GM12873 (cell line): Measurements from ENCODE around the gene SPEN.

ENCODE experiments used
- CTCF ChIP-seq: IDR thresholded peaks from 2 replicates; pipeline ENCODE4 v1.5.1; 2012; ENCODE audit warnings: low read depth, mild to moderate bottlenecking, moderate library complexity, low read length, control low read depth; ENCODE audit not compliant: insufficient read depth; ENCODE audit errors: missing control alignments

Gene SPEN

GRCh38 chr1:15902882-15903281, 55.4 kb downstream of the SPEN start:
- TF ChIP-seq CTCF = no peak

- TF ChIP-seq CTCF = no peak
These were observed 61.1 kb downstream of the SPEN start for GRCh38 chr1:15908597-15908996.

GRCh38 chr1:15911141-15911540, 63.6 kb downstream of the SPEN start:
- TF ChIP-seq CTCF = no peak

GRCh38 chr1:15911927-15912326, 64.4 kb downstream of the SPEN start:
- no peak for TF ChIP-seq CTCF

- no peak for TF ChIP-seq CTCF
These were observed 68.5 kb downstream of the SPEN start for GRCh38 chr1:15915991-15916390.

- TF ChIP-seq CTCF = no peak
These were observed 68.9 kb downstream of the SPEN start for GRCh38 chr1:15916417-15916816.

- no peak for TF ChIP-seq CTCF
These were observed 69.4 kb downstream of the SPEN start for GRCh38 chr1:15916916-15917315.
